NCI-H2171 (cell line): ENCODE results near the gene WNT7A.
"Not testable (repeated sequence)": the region's sequence is repeated elsewhere in the genome, so short reads cannot be mapped to it uniquely, and the experiment has no call there.

ENCODE experiments used
- DNase-seq: peaks from one replicate; lab custom pipeline; 2025; lab: John Stamatoyannopoulos, UW

WNT7A gene

GRCh38 chr3:13865106-13865505 lies 14.8 kb downstream of the WNT7A start:
- no peak for DNase-seq

GRCh38 chr3:13863965-13864595 lies 15.8 kb downstream of the WNT7A start:
- DNase-seq: no peak

GRCh38 chr3:13863382-13863952 lies 16.4 kb downstream of the WNT7A start:
- no peak for DNase-seq

GRCh38 chr3:13861461-13861860 lies 18.4 kb downstream of the WNT7A start:
- no peak for DNase-seq

- DNase-seq: no peak
These were observed 19.9 kb downstream of the WNT7A start for GRCh38 chr3:13860001-13860400.

GRCh38 chr3:13858768-13859520 lies 20.9 kb downstream of the WNT7A start:
- no peak for DNase-seq

GRCh38 chr3:13857702-13858380 lies 22.0 kb downstream of the WNT7A start:
- no peak for DNase-seq

GRCh38 chr3:13856628-13857027 lies 23.2 kb downstream of the WNT7A start:
- not testable (repeated sequence) for DNase-seq

- no peak for DNase-seq
These were observed 23.9 kb downstream of the WNT7A start for GRCh38 chr3:13856006-13856405.

- no peak for DNase-seq
These were observed 25.4 kb downstream of the WNT7A start for GRCh38 chr3:13854492-13854891.

GRCh38 chr3:13853978-13854296 lies 25.9 kb downstream of the WNT7A start:
- no peak for DNase-seq

GRCh38 chr3:13853256-13853977 lies 26.5 kb downstream of the WNT7A start:
- no peak for DNase-seq

- no peak for DNase-seq
These were observed 27.2 kb downstream of the WNT7A start for GRCh38 chr3:13852638-13853009.

GRCh38 chr3:13851997-13852637 lies 27.8 kb downstream of the WNT7A start:
- DNase-seq: no peak

GRCh38 chr3:13851091-13851849 lies 28.6 kb downstream of the WNT7A start:
- DNase-seq: no peak

- DNase-seq: no peak
These were observed 29.5 kb downstream of the WNT7A start for GRCh38 chr3:13850161-13850945.

GRCh38 chr3:13849018-13849417 lies 30.9 kb downstream of the WNT7A start:
- DNase-seq: no peak

GRCh38 chr3:13846716-13847570 lies 32.9 kb downstream of the WNT7A start:
- DNase-seq: no peak

GRCh38 chr3:13846238-13846637 lies 33.6 kb downstream of the WNT7A start:
- no peak for DNase-seq
